Endothelial cell of umbilical vein (primary cell): ENCODE results near the gene LRP1B. TPM values are rescaled to one million over a fixed set of nuclear protein-coding genes. Genes with fewer than 3 reads are reported as not detected.

Source experiments
- BruUV-seq: library from RNA; stranded (reverse); fragments of 400-500 nt; replicated peaks from 2 replicates; lab custom pipeline; 2021; lab: Mats Ljungman, UMichigan
- CTCF ChIA-PET: fragments of 300-600, 350-600 bp; sonication (Branson Sonifier 250); formaldehyde crosslinking; loops from one replicate; lab custom pipeline; 2021; ENCODE audit warnings: antibody characterized with exemption, inconsistent platforms; lab: Charles Lee
- POLR2A ChIA-PET: fragments of 300-600, 350-600 bp; sonication (Branson Sonifier 250); formaldehyde crosslinking; loops from one replicate; lab custom pipeline; 2021; ENCODE audit warnings: antibody characterized with exemption, inconsistent platforms; lab: Charles Lee
- DNase-seq: peaks from one replicate; pipeline ENCODE4 v3.0.0-alpha.2; 2011; ENCODE audit warnings: low read depth, low spot score
- FAIRE-seq: peaks from 2 replicates; lab custom pipeline; 2011; peaks lifted over from hg19 to GRCh38; lab: Jason Lieb, UNC
- H2AFZ ChIP-seq: 2 replicates; pipeline ENCODE4 v1.6.0; 2012; ENCODE audit warnings: low read depth, low read length, control low read depth, inconsistent platforms
- H3K27ac ChIP-seq: 2 replicates; pipeline ENCODE4 v1.5.1; 2011; ENCODE audit warnings: low read depth, mild to moderate bottlenecking, control low read depth, low read length, moderate library complexity; ENCODE audit not compliant: insufficient read depth
- H3K27me3 ChIP-seq, 2 experiments: 2 replicates each; pipeline versions ENCODE4 v1.6.0 to v1.6.1; 2011; ENCODE audit warnings: low read length in 2 of 2, mixed read lengths in 1 of 2; ENCODE audit not compliant: control insufficient read depth in 2 of 2, insufficient read depth in 2 of 2
- H3K36me3 ChIP-seq, 2 experiments: 2 replicates in 1 of 2; 3 replicates in 1 of 2; pipeline ENCODE4 v1.5.1; 2011; ENCODE audit warnings: low read length in 2 of 2, mild to moderate bottlenecking in 1 of 2, moderate library complexity in 1 of 2; ENCODE audit not compliant: control insufficient read depth in 2 of 2, insufficient read depth in 2 of 2; ENCODE audit errors: extremely low read depth in 1 of 2
- H3K4me1 ChIP-seq: 3 replicates; pipeline ENCODE4 v1.5.1; 2011; ENCODE audit warnings: mild to moderate bottlenecking, low read length; ENCODE audit not compliant: control insufficient read depth, insufficient read depth; ENCODE audit errors: extremely low read depth
- H3K4me2 ChIP-seq: 2 replicates; pipeline ENCODE4 v1.6.1; 2011; ENCODE audit warnings: low read length, control low read depth, mixed read lengths; ENCODE audit not compliant: insufficient read depth
- H3K4me3 ChIP-seq, 3 experiments: fragments of 200-600 bp in 1 of 3; sonication (generic), shearing (Covaris generic) in 1 of 3; replicated peaks in 1 of 3; 2 replicates each; pipeline ENCODE4 v1.5.1; 2011 to 2016; ENCODE audit warnings: control low read depth in 3 of 3, low read length in 3 of 3, mild to moderate bottlenecking in 2 of 3, inconsistent platforms in 1 of 3, low read depth in 1 of 3, moderate library complexity in 1 of 3; ENCODE audit not compliant: insufficient read depth in 1 of 3
- H3K79me2 ChIP-seq: 2 replicates; pipeline ENCODE4 v1.6.0; 2012; ENCODE audit warnings: low read length, inconsistent platforms; ENCODE audit not compliant: control insufficient read depth, insufficient read depth
- H3K9ac ChIP-seq: replicated peaks from 2 replicates; pipeline ENCODE3; 2011; ENCODE audit warnings: low read length, control low read depth; ENCODE audit not compliant: insufficient read depth; ENCODE audit errors: extremely low read depth
- H3K9me1 ChIP-seq: replicated peaks from 3 replicates; pipeline ENCODE4 v1.6.0; 2011; ENCODE audit warnings: mild to moderate bottlenecking, low read length; ENCODE audit not compliant: control insufficient read depth, insufficient read depth; ENCODE audit errors: extremely low read depth
- H3K9me3 ChIP-seq: replicated peaks from 2 replicates; pipeline ENCODE4 v1.5.1; 2012; ENCODE audit warnings: low read length, inconsistent platforms; ENCODE audit not compliant: control insufficient read depth, insufficient read depth
- H4K20me1 ChIP-seq: replicated peaks from 2 replicates; pipeline ENCODE3; 2011; ENCODE audit warnings: mild to moderate bottlenecking, low read length; ENCODE audit not compliant: control insufficient read depth, insufficient read depth; ENCODE audit errors: extremely low read depth
- CTCF ChIP-seq, 2 donors: IDR thresholded peaks; 1 replicate in 1 of 2; 2 replicates in 1 of 2; pipeline ENCODE4 v1.5.1; 2011; ENCODE audit warnings: low read length in 2 of 2, mild to moderate bottlenecking in 2 of 2, moderate library complexity in 2 of 2, control low read depth in 1 of 2, inconsistent platforms in 1 of 2, low read depth in 1 of 2; ENCODE audit not compliant: insufficient read depth in 1 of 2; ENCODE audit errors: extremely low read depth in 1 of 2
- EZH2 ChIP-seq: IDR thresholded peaks from 2 replicates; pipeline ENCODE4 v1.6.1; 2012; ENCODE audit warnings: borderline replicate concordance, low read depth, mild to moderate bottlenecking, moderate library complexity, low read length, inconsistent platforms; ENCODE audit not compliant: severe bottlenecking
- FOS ChIP-seq: IDR thresholded peaks from 2 replicates; pipeline ENCODE4 v1.6.1; 2011; ENCODE audit warnings: mild to moderate bottlenecking, low read length, moderate library complexity, borderline replicate concordance; ENCODE audit not compliant: insufficient read depth
- GATA2 ChIP-seq: IDR thresholded peaks from 2 replicates; pipeline ENCODE4 v1.7.0; 2011; ENCODE audit warnings: low read depth, mild to moderate bottlenecking, moderate library complexity, mixed read lengths, low read length; ENCODE audit not compliant: insufficient read length, insufficient read depth
- JUN ChIP-seq: IDR thresholded peaks from 2 replicates; pipeline ENCODE4 v1.6.1; 2011; ENCODE audit warnings: borderline replicate concordance, low read depth; ENCODE audit not compliant: insufficient read length, insufficient read depth
- MYC ChIP-seq: IDR thresholded peaks from one replicate; pipeline ENCODE4 v1.6.1; 2011; ENCODE audit warnings: mild to moderate bottlenecking, low read depth, low read length
- POLR2A ChIP-seq: IDR thresholded peaks from 2 replicates; pipeline ENCODE4 v1.6.1; 2012; ENCODE audit warnings: low read depth, mild to moderate bottlenecking, control low read depth, low read length
- POLR2AphosphoS5 ChIP-seq: IDR thresholded peaks from 2 replicates; pipeline ENCODE4 v1.6.1; 2012; ENCODE audit warnings: low read depth, mild to moderate bottlenecking, control low read depth, low read length, moderate library complexity; ENCODE audit not compliant: insufficient read depth
- dilution Hi-C: fragments of 300-500 bp; cut with MboI; formaldehyde crosslinking; loops from one replicate; pipeline ENCODE4 v1.15.0; 2019; ENCODE audit warnings: low sequenced_read_pairs; ENCODE audit not compliant: extremely low pct_ligation_motif_present
- intact Hi-C: fragments of 100-400 bp; cut with micrococcal nuclease; formaldehyde crosslinking; loops from one replicate; pipeline ENCODE4 v1.10.0; 2022
- polyA plus RNA-seq, 4 experiments: library from polyadenylated mRNA; depleted of rRNA in 3 of 4; stranded (reverse) in 3 of 4; unstranded in 1 of 4; fragments of >200 nt; gene quantifications; 2 replicates each; pipeline versions ENCODE4 v1.2.1 to v1.2.3, GENCODE V29; 2011 to 2012; ENCODE audit warnings: missing spikeins in 1 of 4
- total RNA-seq: library from RNA; stranded (reverse); gene quantifications from 2 replicates; pipeline ENCODE4 v1.2.3, GENCODE V29; 2021
- TF ChIP-seq, protein P1 (sequence below): IDR thresholded peaks from 2 replicates; pipeline ENCODE4 v1.6.1; 2011; ENCODE audit not compliant: insufficient read depth, insufficient read length

LRP1B gene
- total and polyA plus RNA-seq, 2 donors (not counting 3 experiments of a cell fraction or from before 2014, with no cell fraction given), result 0.03 to 0.07 TPM

DNA sequence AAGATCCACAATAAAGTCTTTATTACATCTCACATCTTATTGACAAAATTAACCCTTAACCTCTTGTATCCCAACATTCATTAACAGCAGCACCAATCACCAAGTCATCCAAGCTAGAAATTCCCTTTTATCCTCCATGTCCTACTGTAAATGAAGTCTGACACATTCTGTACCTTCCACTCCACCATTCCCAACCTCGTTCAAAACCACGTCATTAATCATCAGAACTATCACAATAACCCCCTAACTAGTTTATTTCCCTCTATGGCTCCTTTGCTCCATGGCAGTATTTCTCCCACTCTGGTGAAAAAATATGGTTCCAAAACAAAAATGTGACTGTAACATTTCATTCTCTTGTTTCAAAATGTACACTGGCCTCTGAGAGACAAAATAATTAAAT is 1626.2 kb downstream of the LRP1B start:
- H3K4me3 ChIP-seq, result no peak overlapping the region
- no peak overlapping the region for H3K27ac ChIP-seq
- no peaks in the 10 kb centered on the region for H3K9me1 ChIP-seq
- H3K4me1 ChIP-seq, result no peaks in the 10 kb centered on the region
- H3K9me3 ChIP-seq, result no peaks in the 10 kb centered on the region
- no peaks in the 10 kb centered on the region for H3K27me3 ChIP-seq
- CTCF ChIA-PET, result no interaction called here
- intact Hi-C loops, result no loop called here
- H3K79me2 ChIP-seq, result no peaks in the 10 kb centered on the region
- POLR2A ChIA-PET, result no interaction called here
- TF ChIP-seq EZH2, result no peak
- TF ChIP-seq POLR2A, result no peak
- TF ChIP-seq CTCF (IDR thresholded peaks at IDR 0.05; ENCODE audit: extremely low read depth in 1 of 2, insufficient read depth in 1 of 2, low read depth in 1 of 2, low read length in 2 of 2), result no peak
- TF ChIP-seq FOS, result no peak
- TF ChIP-seq, protein P1, sequence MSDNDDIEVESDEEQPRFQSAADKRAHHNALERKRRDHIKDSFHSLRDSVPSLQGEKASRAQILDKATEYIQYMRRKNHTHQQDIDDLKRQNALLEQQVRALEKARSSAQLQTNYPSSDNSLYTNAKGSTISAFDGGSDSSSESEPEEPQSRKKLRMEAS, result no peak
- no peak for TF ChIP-seq MYC
- TF ChIP-seq JUN, result no peak
- TF ChIP-seq GATA2, result no peak
- no peak for TF ChIP-seq POLR2AphosphoS5
- H2AFZ ChIP-seq, result peak overlapping the region; percentile 20
- FAIRE-seq (no peak), DNase-seq (no peak)
- H3K9ac ChIP-seq, result no peak overlapping the region
- dilution Hi-C loops, result no loop called here
- BruUV-seq, result no TSS peak
- H3K36me3 ChIP-seq, result no peaks in the 10 kb centered on the region
- no peak overlapping the region for H3K4me2 ChIP-seq
- H4K20me1 ChIP-seq, result no peaks in the 10 kb centered on the region
